HG03520 (cell line): Measurements from ENCODE around the gene NFYA.

Source experiments
- ATAC-seq: cut with Tn5 transposase; IDR thresholded peaks from one replicate; pipeline ENCODE4 v1.9.1; 2021; ENCODE audit warnings: mild to moderate bottlenecking, moderate library complexity; ENCODE audit not compliant: unreplicated experiment

The NFYA gene

DNA sequence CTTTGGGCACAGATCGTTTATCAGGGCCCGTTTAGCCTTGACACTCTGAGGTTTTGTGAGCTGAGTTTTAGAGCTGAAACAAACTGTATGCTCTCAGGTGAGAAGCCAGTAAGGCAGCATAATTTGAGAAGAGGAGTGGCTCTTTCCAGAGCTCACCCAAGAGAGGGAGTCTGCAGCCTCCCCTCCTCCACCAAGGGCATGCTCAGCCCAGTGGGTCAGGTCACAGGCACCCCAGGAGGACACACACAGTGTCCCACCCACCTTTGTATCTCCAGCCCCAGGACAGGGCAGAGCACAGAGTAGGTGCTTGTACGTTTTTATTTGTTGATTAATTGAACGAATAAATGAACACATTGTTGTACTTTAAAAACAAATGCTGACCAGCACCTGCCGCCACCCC lies 27.1 kb upstream of the NFYA start:
- ATAC-seq: no peak

DNA sequence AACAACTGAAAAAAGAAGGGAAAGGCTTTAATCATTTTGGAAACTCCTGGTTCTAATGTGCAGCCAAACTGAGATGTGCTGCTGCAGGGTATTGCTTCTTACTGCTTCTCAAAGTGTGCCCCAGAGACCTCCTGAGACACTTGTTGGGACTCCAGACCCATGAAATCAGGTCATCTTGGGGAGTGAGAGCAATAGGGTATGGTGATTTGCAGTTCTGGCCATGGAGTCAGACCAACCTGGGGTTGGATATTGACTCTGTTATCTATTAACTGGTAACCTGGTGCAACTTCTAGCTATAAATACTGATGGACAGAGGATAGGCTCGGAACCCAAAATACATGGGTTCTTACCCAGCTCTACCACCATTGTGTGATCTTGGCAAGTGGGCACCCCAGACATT lies 26.7 kb upstream of the NFYA start:
- ATAC-seq: no peak

DNA sequence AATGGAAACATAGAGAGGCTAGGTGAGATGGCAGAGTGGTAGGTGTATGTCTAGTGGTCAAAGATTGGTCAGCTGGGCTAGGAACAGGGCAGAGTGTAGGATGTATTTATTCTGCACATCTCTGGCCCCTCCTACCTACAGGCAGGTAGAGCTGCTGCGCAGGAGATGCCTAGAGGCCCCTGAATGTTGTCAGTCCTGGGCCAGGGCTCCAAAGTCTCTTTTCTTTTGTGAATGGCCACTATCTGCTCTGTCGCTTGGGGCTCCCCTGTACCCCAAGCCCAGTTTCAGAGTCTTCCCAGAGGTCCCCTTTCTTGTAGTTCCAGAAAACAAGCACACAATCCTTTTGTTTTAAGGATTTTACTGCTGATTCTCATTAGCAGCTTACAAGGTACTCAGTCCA lies 25.5 kb upstream of the NFYA start:
- ATAC-seq: no peak

DNA sequence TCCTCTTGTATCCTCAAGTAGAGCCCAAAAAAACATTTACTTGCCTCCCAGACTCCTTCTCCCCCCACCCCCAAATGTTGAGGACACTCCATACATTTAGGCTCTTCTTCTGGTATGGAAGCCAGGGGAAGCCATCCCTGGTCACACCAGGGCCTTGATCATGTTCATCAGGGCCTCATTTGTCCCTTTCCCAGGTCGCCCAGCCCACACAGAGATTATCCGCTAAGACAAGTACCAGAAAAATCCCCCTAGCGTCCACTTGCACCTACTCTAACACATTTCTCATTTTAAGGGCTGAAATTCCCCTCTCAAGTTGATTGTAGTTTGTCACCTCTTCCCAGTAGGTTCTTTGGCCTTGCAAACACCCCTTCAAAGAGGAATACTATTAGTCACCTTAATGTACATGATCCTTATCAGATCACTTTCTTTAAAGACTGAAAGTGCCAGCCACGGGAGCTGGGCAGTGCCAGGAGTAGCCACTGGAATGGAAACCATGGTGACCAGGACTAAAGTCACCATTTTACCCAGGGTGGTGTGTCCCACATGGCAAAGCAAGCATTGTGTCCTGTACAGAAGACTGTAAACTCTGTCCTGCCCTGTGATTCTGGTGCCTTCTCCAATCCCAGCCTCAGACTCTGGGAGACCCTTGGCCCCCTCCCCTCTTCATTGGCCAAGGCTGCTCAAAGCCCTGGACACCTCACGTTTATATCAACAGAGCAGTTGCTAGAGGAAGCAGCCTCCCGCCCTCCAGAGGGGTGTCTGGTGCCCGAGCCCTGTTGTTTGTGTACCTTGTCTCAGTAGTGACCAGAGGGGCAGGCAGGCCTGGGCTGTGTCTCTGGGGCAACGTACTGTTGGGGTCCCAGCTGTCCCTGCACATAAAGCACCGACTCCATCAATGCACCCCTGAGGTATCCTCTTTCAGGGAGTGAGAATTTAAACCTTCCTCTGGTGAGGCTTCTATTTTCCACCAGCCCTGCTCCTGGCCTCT lies 24.7 kb upstream of the NFYA start:
- ATAC-seq: no peak

DNA sequence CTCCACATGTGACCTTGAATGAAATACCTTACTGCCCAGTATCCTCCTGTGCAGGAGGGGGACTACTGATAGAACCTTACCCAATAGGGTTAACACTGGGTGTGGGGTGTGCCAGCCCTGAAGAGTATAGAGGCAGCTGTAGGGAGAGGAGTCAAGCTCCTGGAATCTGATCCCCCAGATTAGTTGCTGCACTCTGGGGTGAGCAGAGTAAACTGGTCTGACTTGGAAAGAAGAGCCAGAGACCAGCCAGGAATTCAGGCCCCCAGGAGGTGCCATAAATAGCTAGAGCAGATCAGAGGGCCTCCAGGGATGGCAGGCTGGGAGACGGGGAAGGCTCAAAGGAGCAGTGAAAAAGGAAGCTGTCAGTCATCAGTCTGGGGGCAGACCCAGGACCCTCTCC lies 23.3 kb upstream of the NFYA start:
- no peak for ATAC-seq

DNA sequence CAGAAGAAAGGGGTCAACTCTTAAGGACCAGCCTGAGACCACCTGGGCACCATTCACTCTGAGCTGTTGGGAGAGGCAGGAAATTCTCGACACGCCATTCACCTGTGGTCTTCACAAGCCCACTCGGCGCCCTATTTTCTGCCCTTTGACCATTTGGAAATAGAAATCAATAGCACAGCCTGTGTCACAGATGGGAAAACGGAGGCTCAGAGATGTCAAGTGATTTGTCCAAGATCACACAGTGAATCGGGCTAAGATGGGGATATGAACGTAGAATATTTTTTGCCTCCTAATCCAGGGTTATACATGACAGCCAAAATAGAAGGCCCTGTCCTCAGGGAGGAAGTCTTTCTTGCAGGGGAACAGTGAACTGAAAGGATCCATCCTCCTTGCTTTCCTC lies 22.8 kb upstream of the NFYA start:
- ATAC-seq: no peak

DNA sequence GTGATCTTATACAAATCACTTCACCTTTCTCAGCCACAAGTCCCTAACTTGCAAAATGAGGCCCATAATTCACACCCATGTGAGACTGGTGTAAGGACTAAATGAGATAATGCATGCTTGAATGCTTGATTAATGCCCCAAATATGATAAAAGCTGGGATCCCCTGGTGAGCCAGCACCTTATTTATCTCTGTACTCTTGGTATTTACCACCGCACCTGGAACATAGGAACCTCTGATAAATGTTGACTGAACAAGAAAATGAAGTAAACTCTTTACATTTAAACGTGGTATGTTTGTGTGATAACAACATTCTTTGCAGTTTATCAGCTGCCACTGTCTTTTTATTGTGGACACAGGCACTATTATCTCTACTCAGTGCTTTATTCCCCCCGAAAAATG lies 22.2 kb upstream of the NFYA start:
- no peak for ATAC-seq

DNA sequence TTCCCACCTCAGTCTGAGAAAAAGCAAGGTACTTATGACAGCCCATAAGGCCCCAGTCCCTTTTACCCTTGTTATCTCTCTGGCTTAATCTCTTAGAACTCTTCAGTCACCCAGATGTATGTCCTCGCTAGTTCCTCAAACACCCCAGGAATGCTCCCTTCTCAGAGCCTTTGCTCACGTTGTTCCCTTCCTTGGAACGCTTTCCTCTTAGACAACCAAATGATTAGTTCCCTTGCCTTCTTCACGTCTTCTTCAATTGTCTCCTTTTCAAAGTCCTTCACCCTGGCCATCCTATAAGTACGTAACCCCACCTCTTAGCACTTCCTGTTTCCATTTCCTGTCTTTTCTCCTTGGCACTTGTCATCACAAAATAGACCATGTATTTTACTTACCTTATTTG lies 20.9 kb upstream of the NFYA start:
- no peak for ATAC-seq

DNA sequence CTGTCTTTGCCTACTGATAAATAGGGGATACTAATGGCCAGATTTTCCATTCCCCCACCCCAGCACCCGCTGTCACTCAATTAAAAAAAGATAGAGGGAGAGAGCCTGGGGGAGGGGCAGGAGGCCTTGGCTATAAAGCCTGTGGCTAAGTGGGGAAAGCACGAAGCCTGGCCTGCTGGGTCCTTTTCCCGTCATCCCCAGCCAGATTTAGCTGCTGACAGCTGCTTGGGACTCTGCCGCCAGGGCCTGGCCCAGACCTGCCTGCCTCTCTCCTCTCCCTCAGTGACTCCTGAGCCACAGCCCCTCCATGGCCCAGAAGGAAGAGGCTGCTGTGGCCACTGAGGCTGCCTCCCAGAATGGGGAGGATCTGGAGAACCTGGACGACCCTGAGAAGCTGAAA lies 19.7 kb upstream of the NFYA start, which contains the start of gene APOBEC2:
Gene APOBEC2 (plus strand): TSS at position 162 of the 400 bp plus-strand sequence. CDS start 146 bp downstream, at position 308.
- ATAC-seq: no peak

DNA sequence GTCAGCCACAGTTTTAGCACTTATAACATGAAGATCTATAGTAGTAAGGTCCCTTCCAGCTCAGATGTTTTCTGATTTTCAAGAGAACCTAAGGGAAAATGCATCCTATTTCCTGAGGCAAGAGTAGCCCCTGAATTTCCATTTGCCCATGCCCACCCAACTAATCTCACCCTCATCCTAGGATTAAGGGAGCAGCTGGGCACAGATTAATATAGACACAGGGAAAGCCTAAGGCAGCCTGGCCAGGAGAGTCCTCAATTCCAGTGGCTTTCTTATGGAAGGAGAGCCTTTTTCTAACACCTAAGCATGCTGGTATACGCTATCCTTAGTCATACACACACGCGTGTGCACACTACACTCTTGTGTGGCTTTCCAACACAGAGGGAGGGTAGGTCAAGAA lies 18.3 kb upstream of the NFYA start:
- ATAC-seq: no peak

DNA sequence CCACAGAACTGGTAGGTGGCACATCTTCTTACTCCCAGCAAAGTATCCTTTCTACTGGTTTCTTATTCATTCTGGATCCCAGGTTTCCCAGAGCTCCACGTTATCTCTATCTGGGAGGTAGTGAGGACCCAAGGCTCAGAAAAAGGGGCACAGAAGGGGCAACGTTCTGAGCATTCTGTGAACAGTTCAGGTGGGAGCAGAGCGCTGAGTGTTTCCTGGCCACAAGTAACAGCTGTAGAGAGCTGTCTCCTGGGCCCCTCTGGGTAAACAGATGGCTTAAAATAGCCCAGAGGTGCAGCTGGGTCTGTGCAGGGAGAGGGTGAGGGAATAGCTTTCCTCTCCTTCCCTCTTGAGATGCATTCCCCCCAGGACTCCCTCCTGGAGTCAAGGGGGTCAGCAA lies 17.6 kb upstream of the NFYA start:
- ATAC-seq: no peak

DNA sequence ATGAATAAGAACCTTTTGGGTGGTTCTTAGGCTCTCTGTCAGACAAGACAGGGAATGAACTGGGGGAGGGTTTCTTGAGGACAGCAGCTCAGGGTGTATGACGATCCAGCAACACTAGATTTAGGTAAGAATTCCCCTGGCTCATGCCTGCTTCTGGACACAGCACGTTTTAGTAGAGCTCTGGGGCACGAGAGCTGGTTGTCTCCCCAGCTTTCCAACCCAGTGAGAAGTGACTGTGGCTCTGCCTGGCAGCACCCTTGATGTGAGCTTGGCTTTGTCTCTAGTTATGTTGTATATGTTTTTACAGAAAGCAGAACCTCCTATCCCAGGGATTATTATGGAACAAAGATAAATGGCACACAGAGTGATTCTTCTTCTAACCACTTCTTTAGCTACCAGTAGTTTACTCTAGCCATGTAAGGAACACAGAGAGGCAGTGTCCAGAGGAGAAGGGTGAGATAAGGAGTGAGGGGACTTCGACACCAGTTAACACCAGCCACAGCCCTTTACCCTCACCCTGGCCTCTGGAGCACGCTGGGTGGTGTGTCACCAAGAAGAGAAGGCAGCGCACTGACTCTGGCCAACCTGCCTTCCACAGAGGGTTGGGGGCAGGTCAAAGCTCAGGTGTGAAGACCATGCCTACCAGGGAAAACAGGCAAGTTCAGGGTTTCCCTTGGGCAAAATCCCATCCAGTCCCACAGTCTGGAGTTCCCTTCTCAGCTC lies 15.8 kb upstream of the NFYA start:
- no peak for ATAC-seq

DNA sequence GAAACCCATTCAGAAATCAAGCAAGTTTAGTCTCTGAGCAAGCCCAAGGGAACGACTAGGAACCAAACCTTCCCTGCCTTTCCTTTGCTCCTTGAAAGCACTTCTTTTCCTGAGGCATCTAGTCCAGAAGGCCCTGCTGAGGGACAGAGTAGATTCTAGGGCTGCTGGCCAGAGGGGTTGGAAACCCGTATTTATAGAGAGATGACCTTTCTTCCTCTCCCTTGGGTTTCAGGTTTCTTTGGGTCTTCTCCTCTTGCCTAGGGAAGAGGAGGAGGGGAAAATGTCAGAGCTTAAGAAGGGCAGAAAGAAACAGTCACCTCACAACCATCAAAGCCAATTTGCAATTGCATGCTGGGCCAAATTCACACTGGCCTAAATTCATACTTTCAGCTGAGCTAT lies 14.0 kb upstream of the NFYA start:
- ATAC-seq: no peak

DNA sequence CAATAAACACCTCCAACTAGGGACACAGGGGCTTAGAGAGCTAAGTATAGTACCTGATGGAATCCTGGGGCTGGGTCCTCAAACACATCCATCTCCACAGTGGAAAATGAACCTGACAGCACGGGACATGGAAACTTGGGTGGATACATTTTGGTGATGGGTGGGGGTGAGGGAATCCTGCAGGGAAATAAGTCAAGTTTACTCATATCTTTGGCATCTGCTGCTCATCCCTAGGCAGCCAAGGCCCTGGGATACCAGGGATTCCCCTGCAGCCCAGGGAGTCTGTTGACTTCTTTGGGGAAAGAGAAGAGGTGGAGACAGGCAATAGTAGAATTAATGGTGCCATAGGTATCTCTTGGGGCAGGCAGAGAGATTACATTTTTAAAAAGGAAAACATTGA lies 13.2 kb upstream of the NFYA start:
- no peak for ATAC-seq

DNA sequence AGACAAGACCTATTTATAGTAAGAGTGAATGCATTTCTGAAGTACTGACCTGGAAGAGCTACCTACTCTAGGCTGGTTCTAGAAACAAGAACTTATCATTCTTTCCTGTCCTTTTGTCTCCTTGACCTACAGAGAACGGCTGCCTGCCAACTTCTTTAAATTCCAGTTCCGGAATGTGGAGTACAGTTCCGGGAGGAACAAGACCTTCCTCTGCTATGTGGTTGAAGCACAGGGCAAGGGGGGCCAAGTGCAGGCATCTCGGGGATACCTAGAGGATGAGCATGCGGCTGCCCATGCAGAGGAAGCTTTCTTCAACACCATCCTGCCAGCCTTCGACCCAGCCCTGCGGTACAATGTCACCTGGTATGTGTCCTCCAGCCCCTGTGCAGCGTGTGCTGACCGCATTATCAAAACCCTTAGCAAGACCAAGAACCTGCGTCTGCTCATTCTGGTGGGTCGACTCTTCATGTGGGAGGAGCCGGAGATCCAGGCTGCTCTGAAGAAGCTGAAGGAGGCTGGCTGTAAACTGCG lies 11.5 kb upstream of the NFYA start:
- no peak for ATAC-seq

DNA sequence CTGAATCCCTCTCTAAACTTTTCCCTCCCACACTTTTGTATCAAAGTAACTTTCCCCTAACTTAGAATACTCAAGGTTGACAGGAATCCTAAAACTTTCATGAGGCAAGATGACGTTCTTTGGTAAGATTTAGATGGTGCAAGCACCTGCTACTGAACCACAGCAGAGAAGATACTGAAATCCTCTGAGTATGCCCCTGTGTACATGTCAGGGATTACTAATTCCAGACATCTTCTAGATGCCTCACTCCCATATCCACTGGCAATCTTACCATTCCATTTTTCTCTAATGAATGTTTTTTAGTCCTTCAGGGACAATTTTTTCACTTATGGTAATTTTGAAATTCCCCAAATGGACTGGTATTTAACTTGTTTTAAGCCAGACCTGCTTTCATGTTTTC lies 10.7 kb upstream of the NFYA start:
- no peak for ATAC-seq

DNA sequence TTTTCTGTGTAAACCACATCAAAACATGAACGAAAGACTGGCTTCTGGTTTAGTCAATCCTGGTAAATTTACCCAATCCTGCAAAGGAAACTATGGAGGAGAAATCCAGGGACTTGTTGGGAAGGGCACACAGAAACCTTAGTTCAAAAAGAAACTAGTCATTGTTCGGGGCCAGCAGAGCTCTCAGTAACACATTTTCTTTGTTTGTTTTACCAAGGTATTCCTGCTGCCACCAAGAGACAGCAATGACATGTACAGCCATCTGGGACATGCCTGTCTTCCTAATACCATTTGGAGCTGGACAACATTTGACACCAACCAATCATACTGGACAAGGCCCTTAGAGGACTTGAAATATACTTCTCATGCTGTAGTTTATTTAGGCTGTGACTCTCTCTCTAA lies 8.9 kb upstream of the NFYA start:
- no peak for ATAC-seq

DNA sequence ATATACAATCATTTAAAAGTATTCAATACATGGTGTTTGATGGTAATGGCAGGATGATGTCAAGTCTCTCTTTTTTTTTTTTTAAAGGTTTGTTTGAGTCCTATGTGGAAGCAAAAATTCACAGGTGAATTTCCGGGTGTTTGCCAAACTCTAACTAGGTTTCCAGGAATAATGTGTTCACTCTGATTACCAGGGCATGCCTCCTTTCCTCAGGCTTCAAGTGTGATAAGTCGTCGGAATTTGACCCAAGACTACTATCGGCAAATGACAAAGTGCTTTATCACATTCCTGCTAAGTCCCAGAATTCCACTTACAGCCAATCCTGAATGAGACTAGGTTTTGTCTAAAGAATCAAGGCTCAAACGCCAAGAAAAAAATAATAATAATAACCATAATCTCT lies 7.9 kb upstream of the NFYA start:
- ATAC-seq: no peak

DNA sequence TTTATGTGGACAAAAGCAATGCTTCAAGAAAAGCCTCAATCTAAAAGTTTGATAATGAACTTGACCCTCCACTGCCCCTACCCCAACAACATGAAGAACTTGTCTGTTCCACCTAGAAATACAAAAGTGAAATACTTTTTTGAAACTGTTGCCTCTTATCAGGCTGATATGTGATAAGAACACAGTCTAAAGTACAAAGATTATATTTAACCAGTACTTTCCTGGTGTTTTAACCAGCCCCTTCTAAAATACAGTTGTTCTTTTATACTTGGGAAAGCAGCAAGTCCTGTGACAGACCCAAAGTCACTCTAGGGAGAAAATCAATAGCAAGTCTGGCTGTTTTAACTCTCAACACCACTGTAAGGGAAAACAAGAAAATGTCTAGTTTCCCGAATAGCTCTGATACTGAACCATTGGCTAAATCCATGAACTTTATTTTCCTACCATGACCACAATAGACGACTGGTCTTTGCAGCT lies 7.2 kb upstream of the NFYA start:
- ATAC-seq: no peak

DNA sequence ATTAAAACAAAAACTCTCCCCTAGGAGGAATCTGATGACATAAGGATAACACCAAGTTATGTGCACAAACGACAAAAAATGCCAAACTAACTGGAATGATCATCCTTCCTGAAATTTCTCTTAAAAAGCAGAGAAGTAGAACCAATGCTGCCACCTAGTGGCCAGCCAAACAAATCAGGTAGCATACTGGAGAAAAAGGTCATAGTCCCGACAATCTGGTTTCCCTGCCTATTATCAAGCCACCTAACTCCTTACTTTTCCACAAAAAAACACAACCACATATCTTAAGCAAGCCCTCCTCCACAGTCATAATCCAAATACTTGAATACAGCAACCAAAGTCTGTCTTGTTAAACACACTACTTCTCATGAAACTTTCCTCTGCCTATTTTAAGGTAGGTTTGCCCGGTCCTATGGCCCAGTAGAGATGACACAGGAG lies 5.9 kb upstream of the NFYA start:
- no peak for ATAC-seq

DNA sequence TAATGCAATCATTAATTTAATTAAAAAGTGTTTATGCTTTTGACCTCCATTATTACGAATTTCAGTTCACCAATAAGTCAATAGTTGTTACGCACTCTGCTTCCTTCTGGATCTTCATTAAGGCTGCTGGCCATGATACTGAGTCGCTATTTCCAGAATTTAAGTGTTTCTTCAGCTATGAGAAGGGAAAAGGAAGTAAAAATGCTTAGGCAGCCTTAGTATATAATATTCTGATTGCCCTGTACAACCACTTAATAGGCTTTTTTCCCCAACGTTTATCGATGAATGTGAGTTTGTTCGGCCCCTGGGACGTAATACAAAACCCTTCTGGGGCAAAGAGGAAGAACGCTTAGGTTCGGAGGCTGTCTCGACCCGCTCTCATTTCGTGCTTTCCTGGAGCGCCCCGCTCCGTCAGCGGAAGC lies 1.3 kb upstream of the NFYA start:
- peak; percentile 11 for ATAC-seq
